CD14-positive monocyte (primary cell): ENCODE results near the gene RASGRF2. TPM values are rescaled to one million over a fixed set of nuclear protein-coding genes. Genes with fewer than 3 reads are reported as not detected.

ENCODE experiments used
- DNase-seq, 3 donors: peaks; one replicate each; pipeline ENCODE4 v3.0.0-alpha.2; 2011 to 2022
- H2AFZ ChIP-seq: 2 replicates; pipeline ENCODE4 v1.6.0; 2012; ENCODE audit warnings: mild to moderate bottlenecking, low read depth, low read length, inconsistent platforms; ENCODE audit not compliant: insufficient read depth, poor library complexity, severe bottlenecking
- H3K27ac ChIP-seq, 2 donors: 1 replicate in 1 of 2; 2 replicates in 1 of 2; pipeline ENCODE4 v1.5.1; 2012 to 2013; ENCODE audit warnings: low read length in 2 of 2, control low read depth in 1 of 2, inconsistent platforms in 1 of 2, low read depth in 1 of 2, mild to moderate bottlenecking in 1 of 2
- H3K27me3 ChIP-seq, 2 donors: one replicate each; pipeline versions ENCODE4 v1.6.0 to v1.6.1; 2011 to 2013; ENCODE audit warnings: low read length in 2 of 2; ENCODE audit not compliant: control insufficient read depth in 2 of 2, insufficient read depth in 2 of 2
- H3K36me3 ChIP-seq, 2 donors: replicated peaks in 1 of 2; 1 replicate in 1 of 2; 2 replicates in 1 of 2; pipeline versions ENCODE4 v1.5.1 to v1.6.1; 2012 to 2013; ENCODE audit warnings: low read length in 2 of 2, control low read depth in 1 of 2, inconsistent platforms in 1 of 2, mild to moderate bottlenecking in 1 of 2; ENCODE audit not compliant: insufficient read depth in 2 of 2, control insufficient read depth in 1 of 2
- H3K4me1 ChIP-seq, 2 donors: 1 replicate in 1 of 2; 2 replicates in 1 of 2; pipeline versions ENCODE4 v1.5.1 to v1.6.1; 2012 to 2013; ENCODE audit warnings: low read length in 2 of 2, control low read depth in 1 of 2, inconsistent platforms in 1 of 2, mild to moderate bottlenecking in 1 of 2, moderate library complexity in 1 of 2; ENCODE audit not compliant: insufficient read depth in 2 of 2, control insufficient read depth in 1 of 2
- H3K4me2 ChIP-seq: replicated peaks from 2 replicates; pipeline ENCODE3; 2012; ENCODE audit warnings: low read length, moderate library complexity, mild to moderate bottlenecking; ENCODE audit not compliant: poor library complexity, severe bottlenecking; ENCODE audit errors: extremely low read depth
- H3K4me3 ChIP-seq, 3 experiments: fragments of 200-600 bp in 1 of 3; sonication (generic) in 1 of 3; replicated peaks in 1 of 3; 1 replicate in 2 of 3; 2 replicates in 1 of 3; pipeline ENCODE4 v1.5.1; 2011 to 2013; ENCODE audit warnings: low read length in 3 of 3, mild to moderate bottlenecking in 3 of 3, control low read depth in 2 of 3, low read depth in 2 of 3, inconsistent platforms in 1 of 3, moderate library complexity in 1 of 3
- H3K79me2 ChIP-seq: 2 replicates; pipeline ENCODE4 v1.6.0; 2012; ENCODE audit warnings: mild to moderate bottlenecking, control low read depth, inconsistent platforms, low read length, moderate library complexity; ENCODE audit not compliant: insufficient read depth
- H3K9ac ChIP-seq: 2 replicates; pipeline ENCODE4 v1.6.0; 2017; ENCODE audit warnings: low read length, mild to moderate bottlenecking; ENCODE audit not compliant: insufficient read depth, poor library complexity, severe bottlenecking
- H3K9me3 ChIP-seq, 2 donors: replicated peaks in 1 of 2; 1 replicate in 1 of 2; 2 replicates in 1 of 2; pipeline versions ENCODE4 v1.5.1 to v1.6.1; 2012 to 2013; ENCODE audit warnings: low read length in 2 of 2, control low read depth in 1 of 2; ENCODE audit not compliant: control insufficient read depth in 1 of 2, insufficient read depth in 1 of 2
- H4K20me1 ChIP-seq: 2 replicates; pipeline ENCODE4 v1.6.0; 2012; ENCODE audit warnings: mild to moderate bottlenecking, low read length, control low read depth, moderate library complexity; ENCODE audit not compliant: insufficient read depth
- H3K27ac Mint-ChIP-seq, 7 donors: one replicate each; pipeline ENCODE4 v1.8.0; 2020; ENCODE audit warnings: mild to moderate bottlenecking in 7 of 7, mixed read lengths in 7 of 7, moderate library complexity in 6 of 7, inconsistent platforms in 2 of 7
- H3K27me3 Mint-ChIP-seq, 3 donors: one replicate each; pipeline ENCODE4 v1.8.0; 2021 to 2022; ENCODE audit warnings: low read depth in 3 of 3, mild to moderate bottlenecking in 3 of 3, mixed read lengths in 3 of 3, moderate library complexity in 3 of 3, inconsistent platforms in 1 of 3
- H3K36me3 Mint-ChIP-seq, 2 donors: one replicate each; pipeline ENCODE4 v1.8.0; 2020; ENCODE audit warnings: mixed read lengths in 2 of 2, inconsistent platforms in 1 of 2, mild to moderate bottlenecking in 1 of 2
- H3K4me1 Mint-ChIP-seq: one replicate; pipeline ENCODE4 v1.8.0; 2020; ENCODE audit warnings: mild to moderate bottlenecking, mixed read lengths
- H3K4me3 Mint-ChIP-seq, 2 donors: one replicate each; pipeline ENCODE4 v1.8.0; 2020; ENCODE audit warnings: mild to moderate bottlenecking in 2 of 2, mixed read lengths in 2 of 2, moderate library complexity in 1 of 2
- H3K9me3 Mint-ChIP-seq, 7 donors: one replicate each; pipeline ENCODE4 v1.8.0; 2020 to 2022; ENCODE audit warnings: mixed read lengths in 7 of 7, mild to moderate bottlenecking in 6 of 7, moderate library complexity in 6 of 7, inconsistent platforms in 2 of 7
- WGBS: methylation state at CpG from one replicate; pipeline ENCODE4 v1.1.5; 2013; ENCODE audit warnings: missing lambda C conversion rate; ENCODE audit not compliant: insufficient coverage; 5-methylcytosine and 5-hydroxymethylcytosine counted together
- intact Hi-C, 2 donors: fragments of 100-400 bp; cut with micrococcal nuclease; formaldehyde crosslinking; loops; one replicate each; pipeline versions ENCODE4 v1.15.0 to v1.15.1; 2023
- polyA plus RNA-seq, 3 donors: library from polyadenylated mRNA; depleted of rRNA in 1 of 3; unstranded in 2 of 3; stranded (reverse) in 1 of 3; fragments of 300-500 nt in 2 of 3; fragments of >200 nt in 1 of 3; fragmentation: Illumina TruSeq in 2 of 3; gene quantifications; 1 replicate in 2 of 3; 2 replicates in 1 of 3; pipeline ENCODE4 v1.2.3, GENCODE V29; 2012 to 2021
- TF ChIP-seq, protein P1 (sequence below): fragments of 200-600 bp; IDR thresholded peaks from one replicate; pipeline ENCODE4 v1.8.0; 2022; ENCODE audit warnings: antibody characterized with exemption, mild to moderate bottlenecking

Gene RASGRF2
- polyA plus RNA-seq, 3 donors, result 0.01 to 0.02 TPM; not detected in 1

DNA sequence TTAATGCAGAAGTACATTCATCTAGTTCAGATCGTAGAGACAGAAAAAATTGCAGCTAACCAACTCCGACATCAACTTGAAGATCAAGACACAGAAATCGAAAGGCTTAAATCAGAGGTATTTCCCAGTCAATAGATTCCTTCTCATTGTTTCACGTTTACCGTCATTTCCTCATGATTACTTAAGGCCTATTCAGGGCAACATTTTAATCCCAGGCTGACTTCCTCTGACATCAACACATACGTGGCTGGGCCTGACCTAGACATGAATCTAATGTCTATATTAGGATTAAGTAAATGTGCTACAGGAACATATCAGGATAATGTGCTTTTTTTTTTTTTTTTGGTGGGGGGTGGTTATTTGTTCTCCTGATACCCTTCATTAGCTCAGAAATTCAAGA lies 107.9 kb downstream of the RASGRF2 start:
- H3K36me3 ChIP-seq, result no peaks in the 10 kb centered on the region
- TF ChIP-seq, protein P1, sequence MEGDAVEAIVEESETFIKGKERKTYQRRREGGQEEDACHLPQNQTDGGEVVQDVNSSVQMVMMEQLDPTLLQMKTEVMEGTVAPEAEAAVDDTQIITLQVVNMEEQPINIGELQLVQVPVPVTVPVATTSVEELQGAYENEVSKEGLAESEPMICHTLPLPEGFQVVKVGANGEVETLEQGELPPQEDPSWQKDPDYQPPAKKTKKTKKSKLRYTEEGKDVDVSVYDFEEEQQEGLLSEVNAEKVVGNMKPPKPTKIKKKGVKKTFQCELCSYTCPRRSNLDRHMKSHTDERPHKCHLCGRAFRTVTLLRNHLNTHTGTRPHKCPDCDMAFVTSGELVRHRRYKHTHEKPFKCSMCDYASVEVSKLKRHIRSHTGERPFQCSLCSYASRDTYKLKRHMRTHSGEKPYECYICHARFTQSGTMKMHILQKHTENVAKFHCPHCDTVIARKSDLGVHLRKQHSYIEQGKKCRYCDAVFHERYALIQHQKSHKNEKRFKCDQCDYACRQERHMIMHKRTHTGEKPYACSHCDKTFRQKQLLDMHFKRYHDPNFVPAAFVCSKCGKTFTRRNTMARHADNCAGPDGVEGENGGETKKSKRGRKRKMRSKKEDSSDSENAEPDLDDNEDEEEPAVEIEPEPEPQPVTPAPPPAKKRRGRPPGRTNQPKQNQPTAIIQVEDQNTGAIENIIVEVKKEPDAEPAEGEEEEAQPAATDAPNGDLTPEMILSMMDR, result no peak
- H4K20me1 ChIP-seq, result no peaks in the 10 kb centered on the region
- no peak overlapping the region for H3K4me3 ChIP-seq
- H3K4me1 ChIP-seq, result no peaks in the 10 kb centered on the region
- H3K9me3 Mint-ChIP-seq, result peaks cover 0 to 4% (median 0%) of the 10 kb centered on the region in 7 donors
- no peak overlapping the region for H3K27ac Mint-ChIP-seq
- H3K36me3 Mint-ChIP-seq, result no peaks in the 10 kb centered on the region
- H3K4me2 ChIP-seq, result no peak overlapping the region
- H3K27me3 ChIP-seq, result no peaks in the 10 kb centered on the region
- no peaks in the 10 kb centered on the region for H3K79me2 ChIP-seq
- no peak for DNase-seq
- H3K27ac ChIP-seq, result no peak overlapping the region
- no peaks in the 10 kb centered on the region for H3K4me1 Mint-ChIP-seq
- H3K4me3 Mint-ChIP-seq, result no peak overlapping the region
- H3K27me3 Mint-ChIP-seq, result peaks cover 0 to 4% (median 0%) of the 10 kb centered on the region in 3 donors
- no peak overlapping the region for H2AFZ ChIP-seq
- no peak overlapping the region for H3K9ac ChIP-seq
- 76% methylated on average over 4 of the region's 6 CpGs for WGBS
- H3K9me3 ChIP-seq, result no peaks in the 10 kb centered on the region
- intact Hi-C loops, result no loop called here

DNA sequence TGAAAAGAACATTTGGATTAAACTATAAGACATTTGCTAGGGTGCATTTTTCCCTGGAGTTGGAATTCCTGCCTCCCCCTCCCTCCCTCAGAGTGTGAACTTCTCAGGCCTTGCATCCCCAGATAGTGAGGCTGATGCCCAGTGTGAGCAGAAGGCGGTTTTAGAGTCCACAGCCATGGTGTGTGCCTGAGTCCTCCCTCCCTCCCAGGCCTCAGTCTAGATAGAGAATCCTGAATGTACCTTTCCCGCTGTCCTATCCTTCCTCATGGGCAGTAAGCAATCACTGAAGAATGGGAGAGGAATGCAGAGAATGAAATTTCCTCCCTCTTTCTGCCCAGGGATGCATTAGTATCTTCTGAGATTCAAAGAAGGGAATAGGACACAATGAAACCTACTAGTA lies 108.5 kb downstream of the RASGRF2 start:
- Histone ChIP-seq H3K4me3 (no peak overlapping the region), H3K27me3 (no peaks in the 10 kb centered on the region), H4K20me1 (no peaks in the 10 kb centered on the region), H3K27ac (no peak overlapping the region), H3K4me1 (no peaks in the 10 kb centered on the region), H3K9ac (no peak overlapping the region), H3K9me3 (no peaks in the 10 kb centered on the region), H3K36me3 (no peaks in the 10 kb centered on the region), H3K79me2 (no peaks in the 10 kb centered on the region), H2AFZ (no peak overlapping the region), H3K4me2 (no peak overlapping the region)
- Mint-ChIP-seq H3K9me3 (peaks cover 0 to 8% (median 0%) of the 10 kb centered on the region in 7 donors), H3K27ac (no peak overlapping the region), H3K27me3 (no peaks in the 10 kb centered on the region), H3K4me1 (no peaks in the 10 kb centered on the region), H3K4me3 (no peak overlapping the region), H3K36me3 (no peaks in the 10 kb centered on the region)
- intact Hi-C loops, result no loop called here
- WGBS, result no CpG with 5 or more reads among the region's 2 CpGs
- TF ChIP-seq, protein P1, result no peak
- no peak for DNase-seq
